ENCODE results near the gene C20orf144. TPM values are rescaled to one million over a fixed set of nuclear protein-coding genes. Genes with fewer than 3 reads are reported as not detected.

C20orf144 gene
- total and polyA plus RNA-seq, 2 donors from 2014 or later, result 0.16 TPM; not detected in 1

- Histone ChIP-seq H3K9me3 (ENCODE audit: control insufficient read depth in 2 of 3, insufficient read depth in 1 of 3, low read length in 3 of 3) (no peaks in the 10 kb centered on the region), H3K4me1 (ENCODE audit: control insufficient read depth in 2 of 3, insufficient read depth in 2 of 3, low read depth in 1 of 3, low read length in 3 of 3) (peaks cover 0 to 31% (median 4%) of the 10 kb centered on the region in 3 donors), H3K36me3 (ENCODE audit: control insufficient read depth in 2 of 3, insufficient read depth in 3 of 3, low read length in 3 of 3) (peaks cover 0 to 5% (median 0%) of the 10 kb centered on the region in 3 donors), H3K27me3 (ENCODE audit: control insufficient read depth, insufficient read depth, low read length) (no peaks in the 10 kb centered on the region), H3K27ac (ENCODE audit: low read depth in 2 of 2, low read length in 2 of 2) (no peak overlapping the region), H3K4me3 (ENCODE audit: low read length in 3 of 3) (no peak overlapping the region), H3K9ac (ENCODE audit: low read length in 3 of 3) (no peak overlapping the region)
- intact Hi-C loops (cut with DNase I), result no loop called here
- DNase-seq (no peak), FAIRE-seq (no peak)
- TF ChIP-seq CTCF (IDR thresholded peaks at IDR 0.05; ENCODE audit: borderline replicate concordance, extremely low read depth, insufficient read depth), result no peak
Observed at GRCh38 chr20:33671573-33672288, 9.6 kb downstream of the C20orf144 start.

- peak in 2 of 5 donors; percentile 56 to 65 for DNase-seq
- no peaks in the 10 kb centered on the region for H3K27me3 ChIP-seq (ENCODE audit: control insufficient read depth, insufficient read depth, low read length)
- H3K4me3 ChIP-seq (ENCODE audit: low read length in 3 of 3), result peak overlapping the region in 1 of 3 donors; percentile 82
- no peak for FAIRE-seq
- H3K9ac ChIP-seq (ENCODE audit: low read length in 3 of 3), result no peak overlapping the region
- H3K27ac ChIP-seq (ENCODE audit: low read depth in 2 of 2, low read length in 2 of 2), result no peak overlapping the region
- intact Hi-C loops (cut with DNase I), result no loop called here
- H3K4me1 ChIP-seq (ENCODE audit: control insufficient read depth in 2 of 3, insufficient read depth in 2 of 3, low read depth in 1 of 3, low read length in 3 of 3), result peaks cover 0 to 28% (median 4%) of the 10 kb centered on the region in 3 donors
- peaks cover 0 to 5% (median 0%) of the 10 kb centered on the region in 3 donors for H3K36me3 ChIP-seq (ENCODE audit: control insufficient read depth in 2 of 3, insufficient read depth in 3 of 3, low read length in 3 of 3)
- H3K9me3 ChIP-seq (ENCODE audit: control insufficient read depth in 2 of 3, insufficient read depth in 1 of 3, low read length in 3 of 3), result no peaks in the 10 kb centered on the region
- no peak for TF ChIP-seq CTCF (IDR thresholded peaks at IDR 0.05; ENCODE audit: borderline replicate concordance, extremely low read depth, insufficient read depth)
Observed at GRCh38 chr20:33672426-33673113, 10.4 kb downstream of the C20orf144 start.

- TF ChIP-seq CTCF (IDR thresholded peaks at IDR 0.05; ENCODE audit: borderline replicate concordance, extremely low read depth, insufficient read depth), result no peak
- Histone ChIP-seq H3K36me3 (ENCODE audit: control insufficient read depth in 2 of 3, insufficient read depth in 3 of 3, low read length in 3 of 3) (peaks cover 0 to 5% (median 0%) of the 10 kb centered on the region in 3 donors), H3K4me1 (ENCODE audit: control insufficient read depth in 2 of 3, insufficient read depth in 2 of 3, low read depth in 1 of 3, low read length in 3 of 3) (peaks cover 0 to 24% (median 4%) of the 10 kb centered on the region in 3 donors), H3K27ac (ENCODE audit: low read depth in 2 of 2, low read length in 2 of 2) (no peak overlapping the region), H3K4me3 (ENCODE audit: low read length in 3 of 3) (peak overlapping the region in 2 of 3 donors; percentile 82 to 84), H3K9ac (ENCODE audit: low read length in 3 of 3) (peak overlapping the region in 2 of 3 donors; percentile 54 to 77), H3K9me3 (ENCODE audit: control insufficient read depth in 2 of 3, insufficient read depth in 1 of 3, low read length in 3 of 3) (no peaks in the 10 kb centered on the region), H3K27me3 (ENCODE audit: control insufficient read depth, insufficient read depth, low read length) (no peaks in the 10 kb centered on the region)
- DNase-seq (peak in 2 of 5 donors; percentile 54 to 64), FAIRE-seq (no peak)
- intact Hi-C loops (cut with DNase I), result no loop called here
Observed at GRCh38 chr20:33673114-33673409, 10.9 kb downstream of the C20orf144 start.

Data from kidney (tissue), 14 donors.